Panc1 (cell line): Measurements from ENCODE around the gene CASP5. TPM values are rescaled to one million over a fixed set of nuclear protein-coding genes. Genes with fewer than 3 reads are reported as not detected.

Source experiments
- ATAC-seq: fragments of 200-7000 bp; cut with Tn5 transposase; 2 replicates; pipeline ENCODE4 v1.9.1; 2020; ENCODE audit warnings: mild to moderate bottlenecking, moderate library complexity
- BruUV-seq: library from RNA; stranded (reverse); fragments of 400-500 nt; replicated peaks from 2 replicates; lab custom pipeline; 2021; lab: Mats Ljungman, UMichigan
- CTCF ChIA-PET: fragments of 300-600 bp; sonication (Branson Sonifier 250); formaldehyde crosslinking; loops from one replicate; lab custom pipeline; 2022; ENCODE audit warnings: antibody characterized with exemption; lab: Charles Lee
- POLR2A ChIA-PET: fragments of 300-600 bp; sonication (Branson Sonifier 250); formaldehyde crosslinking; loops from one replicate; lab custom pipeline; 2022; ENCODE audit warnings: antibody characterized with exemption; lab: Charles Lee
- DNase-seq: peaks from one replicate; pipeline ENCODE4 v3.0.0-alpha.2; 2010; ENCODE audit warnings: low read depth, low spot score
- H3K27ac ChIP-seq: 2 replicates; pipeline ENCODE4 v1.5.1; 2011; ENCODE audit warnings: mild to moderate bottlenecking, low read length, inconsistent platforms
- H3K27me3 ChIP-seq: fragments of 200-500 bp; sonication (Bioruptor generic); 2 replicates; pipeline ENCODE4 v1.6.0; 2014; ENCODE audit warnings: low read length, inconsistent platforms; ENCODE audit not compliant: control insufficient read depth, insufficient read depth
- H3K36me3 ChIP-seq: fragments of 200-500 bp; sonication (Bioruptor generic); 2 replicates; pipeline ENCODE4 v1.5.1; 2014; ENCODE audit warnings: inconsistent platforms, mild to moderate bottlenecking, low read length, moderate library complexity; ENCODE audit not compliant: control insufficient read depth, insufficient read depth
- H3K4me1 ChIP-seq: 2 replicates; pipeline ENCODE4 v1.5.1; 2011; ENCODE audit warnings: inconsistent platforms, mild to moderate bottlenecking, low read length, moderate library complexity; ENCODE audit not compliant: control insufficient read depth, insufficient read depth
- H3K4me3 ChIP-seq, 2 experiments: 2 replicates each; pipeline ENCODE4 v1.5.1; 2011 to 2012; ENCODE audit warnings: low read depth in 2 of 2, low read length in 2 of 2, mild to moderate bottlenecking in 2 of 2, inconsistent platforms in 1 of 2, moderate library complexity in 1 of 2
- H3K9me3 ChIP-seq: fragments of 200-500 bp; sonication (Bioruptor generic); 2 replicates; pipeline ENCODE4 v1.5.1; 2014; ENCODE audit warnings: low read depth, mild to moderate bottlenecking, inconsistent platforms, low read length, moderate library complexity; ENCODE audit not compliant: control insufficient read depth, insufficient read depth
- CTCF ChIP-seq: fragments of 450-650 bp; IDR thresholded peaks from 2 replicates; pipeline ENCODE4 v1.5.1; 2017; ENCODE audit warnings: mild to moderate bottlenecking
- POLR2AphosphoS5 ChIP-seq: IDR thresholded peaks from 2 replicates; pipeline ENCODE4 v1.6.1; 2012; ENCODE audit warnings: mild to moderate bottlenecking, low read depth, low read length, moderate library complexity
- REST ChIP-seq, 2 experiments: IDR thresholded peaks; 2 replicates each; pipeline ENCODE4 v1.6.1; 2011 to 2012; ENCODE audit warnings: low read depth in 2 of 2, control low read depth in 1 of 2, low read length in 1 of 2, mild to moderate bottlenecking in 1 of 2, moderate library complexity in 1 of 2; ENCODE audit not compliant: insufficient read depth in 1 of 2
- SIN3A ChIP-seq: IDR thresholded peaks from 2 replicates; pipeline ENCODE4 v1.6.1; 2012; ENCODE audit warnings: low read depth, mild to moderate bottlenecking, low read length, moderate library complexity, borderline replicate concordance; ENCODE audit not compliant: insufficient read depth
- TCF7L2 ChIP-seq: IDR thresholded peaks from 2 replicates; pipeline ENCODE4 v1.6.1; 2011; ENCODE audit warnings: mild to moderate bottlenecking, low read depth, low read length, inconsistent platforms
- in situ Hi-C: cut with HindIII; loops from 2 replicates; pipeline ENCODE4 v1.10.0; 2016; ENCODE audit warnings: low sequenced_read_pairs, low pct_unique_long_range_greater_than_20kb
- intact Hi-C: fragments of 100-400 bp; cut with micrococcal nuclease; formaldehyde crosslinking; loops from one replicate; pipeline ENCODE4 v1.10.0; 2022; ENCODE audit not compliant: unreplicated experiment
- total RNA-seq: library from RNA; stranded (reverse); gene quantifications from one replicate; pipeline ENCODE4 v1.2.1, GENCODE V29; 2021; ENCODE audit not compliant: unreplicated experiment

CASP5 gene
- total RNA-seq, 1 experiment from 2014 or later, result not detected

GRCh38 chr11:105000167-105000566 lies 22.8 kb downstream of the CASP5 start:
- no TSS peak for BruUV-seq
- Histone ChIP-seq H3K36me3 (no peaks in the 10 kb centered on the region), H3K9me3 (no peaks in the 10 kb centered on the region), H3K4me3 (no peak overlapping the region), H3K27me3 (no peaks in the 10 kb centered on the region; the same call in 1 of the 2 replicates), H3K4me1 (no peaks in the 10 kb centered on the region), H3K27ac (no peak overlapping the region)
- ChIA-PET CTCF (interaction anchor here (0.6 kb wide), 1 partner anchor 362 kb away, joined by 3 read pairs; no protein-coding TSS in a partner anchor), POLR2A (interaction anchor here (0.7 kb wide), 1 partner anchor 17 kb away, joined by 3 read pairs; no protein-coding TSS in a partner anchor)
- in situ Hi-C loops, result no loop called here
- intact Hi-C loops, result no loop called here
- DNase-seq (no peak), ATAC-seq (peak; percentile 62; the same call in 1 of the 2 replicates)
- no peak for TF ChIP-seq TCF7L2
- TF ChIP-seq POLR2AphosphoS5, result no peak
- no peak for TF ChIP-seq SIN3A
- no peak for TF ChIP-seq REST (IDR thresholded peaks at IDR 0.05; ENCODE audit: insufficient read depth in 1 of 2, low read depth in 2 of 2, low read length in 1 of 2)
- TF ChIP-seq CTCF, result no peak

GRCh38 chr11:104999721-105000120 lies 23.2 kb downstream of the CASP5 start:
- intact Hi-C loops, result no loop called here
- CTCF ChIA-PET, result no interaction called here
- H3K9me3 ChIP-seq, result no peaks in the 10 kb centered on the region
- TF ChIP-seq CTCF (no peak), SIN3A (no peak), REST (IDR thresholded peaks at IDR 0.05; ENCODE audit: insufficient read depth in 1 of 2, low read depth in 2 of 2, low read length in 1 of 2) (no peak), TCF7L2 (no peak), POLR2AphosphoS5 (no peak)
- ATAC-seq (no peak), DNase-seq (no peak)
- no peak overlapping the region for H3K27ac ChIP-seq
- H3K36me3 ChIP-seq, result no peaks in the 10 kb centered on the region
- in situ Hi-C loops, result no loop called here
- no TSS peak for BruUV-seq
- H3K4me3 ChIP-seq, result no peak overlapping the region
- no peaks in the 10 kb centered on the region for H3K4me1 ChIP-seq
- H3K27me3 ChIP-seq, result no peaks in the 10 kb centered on the region; the same call in 1 of the 2 replicates
- POLR2A ChIA-PET, result no interaction called here
